ENCODE measurements around the gene FOSB. TPM values are rescaled to one million over a fixed set of nuclear protein-coding genes. Genes with fewer than 3 reads are reported as not detected.
"Not testable (repeated sequence)": the region's sequence is repeated elsewhere in the genome, so short reads cannot be mapped to it uniquely, and the experiment has no call there.

The FOSB gene
- polyA plus RNA-seq, 3 donors: 24.5 to 89.1 (median 81.2) TPM

- not testable (repeated sequence) for DNase-seq (ENCODE audit: extremely low read depth in 1 of 11, low read depth in 9 of 11, low spot score in 4 of 11)
Measured at GRCh38 chr19:45510352-45510751, 42.6 kb downstream of the FOSB start.

GRCh38 chr19:45511074-45511473 is 43.3 kb downstream of the FOSB start:
- no peak for DNase-seq (ENCODE audit: extremely low read depth in 1 of 11, low read depth in 9 of 11, low spot score in 4 of 11)

GRCh38 chr19:45512881-45513483 is 45.2 kb downstream of the FOSB start:
- no peak for DNase-seq (ENCODE audit: extremely low read depth in 1 of 11, low read depth in 9 of 11, low spot score in 4 of 11)

GRCh38 chr19:45514376-45515051 is 46.7 kb downstream of the FOSB start:
- DNase-seq (ENCODE audit: extremely low read depth in 1 of 11, low read depth in 9 of 11, low spot score in 4 of 11): no peak

GRCh38 chr19:45515081-45515624 is 47.4 kb downstream of the FOSB start:
- DNase-seq (ENCODE audit: extremely low read depth in 1 of 11, low read depth in 9 of 11, low spot score in 4 of 11): no peak

- no peak for DNase-seq (ENCODE audit: extremely low read depth in 1 of 11, low read depth in 9 of 11, low spot score in 4 of 11)
Measured at GRCh38 chr19:45515807-45516401, 48.1 kb downstream of the FOSB start.

GRCh38 chr19:45517238-45517637 is 49.4 kb downstream of the FOSB start:
- DNase-seq (ENCODE audit: extremely low read depth in 1 of 11, low read depth in 9 of 11, low spot score in 4 of 11): no peak

- no peak for DNase-seq (ENCODE audit: extremely low read depth in 1 of 11, low read depth in 9 of 11, low spot score in 4 of 11)
Measured at GRCh38 chr19:45517641-45518468, 50.1 kb downstream of the FOSB start.

GRCh38 chr19:45518469-45518826 is 50.7 kb downstream of the FOSB start:
- no peak for DNase-seq (ENCODE audit: extremely low read depth in 1 of 11, low read depth in 9 of 11, low spot score in 4 of 11)

- no peak for DNase-seq (ENCODE audit: extremely low read depth in 1 of 11, low read depth in 9 of 11, low spot score in 4 of 11)
Measured at GRCh38 chr19:45522010-45522941, 54.5 kb downstream of the FOSB start.

- peak in 10 of 11 donors; percentile 69 to 89 (median 80) for DNase-seq (ENCODE audit: extremely low read depth in 1 of 11, low read depth in 9 of 11, low spot score in 4 of 11)
Measured at GRCh38 chr19:45523642-45524256, 56.0 kb downstream of the FOSB start.

- DNase-seq (ENCODE audit: extremely low read depth in 1 of 11, low read depth in 9 of 11, low spot score in 4 of 11): no peak
Measured at GRCh38 chr19:45524575-45525129, 56.9 kb downstream of the FOSB start.

Other genes with a start within 250 kb of the FOSB start
- 10 to 100 TPM in 2 of 3 donors, 1 to 10 TPM in 1; 6.1 to 13.1 (median 12.3) TPM for gene EXOC3L2, start 222.6 kb upstream of the FOSB start, polyA plus RNA-seq (ENCODE audit: insufficient read length in 3 of 3)
- gene MARK4, start 216.7 kb upstream of the FOSB start, polyA plus RNA-seq (ENCODE audit: insufficient read length in 3 of 3): 10 to 100 TPM; 39.0 to 43.3 (median 42.4) TPM
- gene CKM, start 145.1 kb upstream of the FOSB start, polyA plus RNA-seq (ENCODE audit: insufficient read length in 3 of 3): 1 to 10 TPM in 1 of 3 donors, under 1 TPM in 2; 0.42 to 1.6 (median 0.50) TPM
- gene KLC3, start 127.2 kb upstream of the FOSB start, polyA plus RNA-seq (ENCODE audit: insufficient read length in 3 of 3): 1 to 10 TPM; 1.3 to 2.4 (median 2.0) TPM
- 10 to 100 TPM; 33.5 to 36.9 (median 35.5) TPM for gene ERCC2, start 97.4 kb upstream of the FOSB start, polyA plus RNA-seq (ENCODE audit: insufficient read length in 3 of 3)
- gene PPP1R13L, start 62.9 kb upstream of the FOSB start, polyA plus RNA-seq (ENCODE audit: insufficient read length in 3 of 3): 10 to 100 TPM in 1 of 3 donors, 1 to 10 TPM in 2; 6.1 to 14.7 (median 7.9) TPM
- 1 to 10 TPM; 3.3 to 4.5 (median 4.3) TPM for gene POLR1G, start 61.4 kb upstream of the FOSB start, polyA plus RNA-seq (ENCODE audit: insufficient read length in 3 of 3)
- gene ERCC1, start 44.1 kb upstream of the FOSB start, polyA plus RNA-seq (ENCODE audit: insufficient read length in 3 of 3): 10 to 100 TPM; 75.1 to 90.2 (median 82.4) TPM
- gene RTN2, start 29.1 kb downstream of the FOSB start, polyA plus RNA-seq (ENCODE audit: insufficient read length in 3 of 3): 1 to 10 TPM; 5.3 to 10.0 (median 9.7) TPM
- gene PPM1N, start 30.4 kb downstream of the FOSB start, polyA plus RNA-seq (ENCODE audit: insufficient read length in 3 of 3): under 1 TPM in 2 of 3 donors, not detected in 1; 0.09 to 0.21 TPM
- 10 to 100 TPM; 49.0 to 57.7 (median 50.5) TPM for gene VASP, start 39.5 kb downstream of the FOSB start, polyA plus RNA-seq (ENCODE audit: insufficient read length in 3 of 3)
- gene OPA3, start 116.8 kb downstream of the FOSB start, polyA plus RNA-seq (ENCODE audit: insufficient read length in 3 of 3): 10 to 100 TPM in 2 of 3 donors, 1 to 10 TPM in 1; 9.7 to 11.1 (median 10.4) TPM
- 1 to 10 TPM; 3.3 to 6.5 (median 3.6) TPM for gene GPR4, start 134.2 kb downstream of the FOSB start, polyA plus RNA-seq (ENCODE audit: insufficient read length in 3 of 3)
- gene EML2, start 171.4 kb downstream of the FOSB start, polyA plus RNA-seq (ENCODE audit: insufficient read length in 3 of 3): 10 to 100 TPM; 17.8 to 28.0 (median 20.6) TPM
- gene GIPR, start 200.2 kb downstream of the FOSB start, polyA plus RNA-seq (ENCODE audit: insufficient read length in 3 of 3): 1 to 10 TPM in 1 of 3 donors, under 1 TPM in 2; 0.28 to 1.6 (median 0.43) TPM
- 100 to 1,000 TPM; 310 to 350 (median 317) TPM for gene SNRPD2, start 224.0 kb downstream of the FOSB start, polyA plus RNA-seq (ENCODE audit: insufficient read length in 3 of 3)
- gene QPCTL, start 224.7 kb downstream of the FOSB start, polyA plus RNA-seq (ENCODE audit: insufficient read length in 3 of 3): 10 to 100 TPM in 2 of 3 donors, 1 to 10 TPM in 1; 6.8 to 11.0 (median 10.7) TPM